IPS-NIHi7 (cell line): ENCODE measurements around the gene OAS2.

Experiments
- DNase-seq: peaks from one replicate; pipeline ENCODE4 v3.0.0; 2012; ENCODE audit warnings: mixed read lengths; ENCODE audit errors: extremely low spot score

The OAS2 gene

DNA sequence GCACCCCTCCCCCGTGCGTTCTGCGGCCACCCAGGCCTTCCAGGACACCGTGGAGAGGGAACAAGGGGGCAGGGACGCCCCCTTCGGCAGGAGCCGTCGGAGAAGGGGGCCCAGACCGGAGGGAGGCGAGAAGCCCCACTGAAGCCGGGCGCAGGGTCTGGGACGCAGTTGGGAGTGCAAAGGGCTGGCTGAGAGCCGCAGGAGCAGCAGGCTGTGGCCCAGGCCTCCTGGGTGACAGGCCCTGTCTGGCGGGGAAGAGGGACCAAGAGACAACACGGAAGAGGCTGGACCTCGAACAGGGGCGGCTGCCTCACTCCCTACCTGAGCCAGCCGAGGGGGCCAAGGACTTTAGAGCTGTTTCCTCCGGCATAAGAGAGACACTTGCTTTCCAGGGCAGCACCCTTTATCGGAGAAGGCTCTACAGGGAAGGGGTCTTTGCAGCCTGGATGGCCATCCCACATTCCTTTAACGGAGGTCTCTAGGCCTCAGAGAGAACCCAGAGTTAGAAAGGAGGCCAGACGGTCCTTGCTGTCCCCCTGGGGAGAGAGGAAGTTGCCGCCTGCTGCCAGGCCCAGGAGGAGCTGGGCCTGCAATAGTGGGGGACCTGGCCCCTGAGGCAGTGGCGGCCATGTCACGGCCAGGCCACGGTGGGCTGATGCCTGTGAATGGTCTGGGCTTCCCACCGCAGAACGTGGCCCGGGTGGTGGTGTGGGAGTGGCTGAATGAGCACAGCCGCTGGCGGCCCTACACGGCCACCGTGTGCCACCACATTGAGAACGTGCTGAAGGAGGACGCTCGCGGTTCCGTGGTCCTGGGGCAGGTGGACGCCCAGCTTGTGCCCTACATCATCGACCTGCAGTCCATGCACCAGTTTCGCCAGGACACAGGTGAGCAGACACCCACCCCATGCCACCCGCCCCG is 79.5 kb downstream of the OAS2 start:
- no peak for DNase-seq

DNA sequence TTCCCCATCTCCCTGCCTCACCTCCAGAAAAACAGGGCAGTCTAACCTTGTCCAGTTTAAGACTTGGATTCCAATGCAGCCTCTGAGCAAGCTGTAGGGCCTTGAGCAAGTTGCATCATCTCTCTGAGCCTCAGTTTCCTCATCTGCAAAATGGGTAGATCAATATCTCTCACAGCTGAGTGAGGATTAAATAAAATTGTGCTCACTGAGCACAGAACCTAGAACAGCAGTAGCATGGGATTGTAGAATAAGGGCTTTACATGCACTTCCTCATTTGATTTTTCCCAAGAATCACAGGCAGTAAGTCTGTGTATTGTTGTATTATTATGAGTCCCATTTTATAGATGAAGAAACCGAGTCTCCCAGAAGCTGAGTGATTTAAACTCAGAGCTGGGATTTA is 80.2 kb downstream of the OAS2 start:
- no peak for DNase-seq

DNA sequence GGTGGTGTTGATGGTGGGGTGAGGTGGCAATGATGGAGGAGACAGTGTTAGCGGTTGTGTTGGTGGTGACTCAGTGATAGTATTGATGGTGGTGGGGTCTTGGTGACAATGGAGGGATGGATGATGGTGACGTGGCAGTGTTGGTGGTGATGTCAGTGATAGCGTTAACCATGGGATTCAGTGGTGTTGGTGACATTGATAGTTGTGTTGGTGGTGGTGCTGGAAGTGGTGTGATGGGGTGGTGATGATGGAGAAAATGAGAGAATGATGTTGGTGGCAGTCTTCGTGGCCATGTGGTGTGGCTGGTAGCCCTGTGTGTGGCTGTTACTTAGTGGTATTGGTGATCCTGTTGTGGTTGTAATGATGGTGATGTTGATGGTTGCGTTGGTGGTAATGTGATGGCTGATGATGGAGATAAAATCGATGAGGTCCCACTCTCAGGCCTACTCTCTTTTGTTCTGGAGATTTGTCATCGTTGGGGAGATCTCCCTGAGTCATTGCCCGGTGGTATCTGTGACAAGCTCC is 80.8 kb downstream of the OAS2 start:
- no peak for DNase-seq

DNA sequence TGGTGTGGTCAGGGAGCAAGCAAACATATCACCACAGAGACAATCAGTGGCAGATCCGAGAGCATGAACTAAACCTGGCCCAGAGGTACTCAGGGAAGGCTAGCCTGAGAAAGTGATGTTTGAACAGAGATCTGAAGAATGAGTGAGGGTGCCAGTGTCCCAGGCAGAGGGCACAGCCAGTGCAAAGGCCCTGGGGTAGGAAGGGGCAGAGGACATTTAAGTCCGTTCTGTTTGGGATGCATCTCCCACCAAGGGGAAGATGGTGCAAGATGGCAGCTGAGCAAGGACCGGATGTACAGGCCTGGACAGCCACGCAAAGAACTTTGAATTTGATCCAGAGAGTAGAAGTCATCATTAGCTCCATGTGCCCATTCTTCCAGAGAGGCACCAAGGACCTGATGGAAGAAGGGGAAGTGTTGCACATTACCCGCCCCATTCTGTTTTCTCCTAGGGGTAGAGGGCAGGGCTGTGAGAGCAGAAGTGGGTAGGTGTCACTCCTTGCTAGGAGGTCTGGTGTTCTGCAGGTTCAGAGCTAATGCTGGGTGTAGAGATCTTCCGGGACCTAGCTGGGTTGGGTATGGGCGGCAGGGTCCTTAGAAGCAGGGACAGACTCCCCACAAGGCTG is 82.1 kb downstream of the OAS2 start:
- DNase-seq: no peak

DNA sequence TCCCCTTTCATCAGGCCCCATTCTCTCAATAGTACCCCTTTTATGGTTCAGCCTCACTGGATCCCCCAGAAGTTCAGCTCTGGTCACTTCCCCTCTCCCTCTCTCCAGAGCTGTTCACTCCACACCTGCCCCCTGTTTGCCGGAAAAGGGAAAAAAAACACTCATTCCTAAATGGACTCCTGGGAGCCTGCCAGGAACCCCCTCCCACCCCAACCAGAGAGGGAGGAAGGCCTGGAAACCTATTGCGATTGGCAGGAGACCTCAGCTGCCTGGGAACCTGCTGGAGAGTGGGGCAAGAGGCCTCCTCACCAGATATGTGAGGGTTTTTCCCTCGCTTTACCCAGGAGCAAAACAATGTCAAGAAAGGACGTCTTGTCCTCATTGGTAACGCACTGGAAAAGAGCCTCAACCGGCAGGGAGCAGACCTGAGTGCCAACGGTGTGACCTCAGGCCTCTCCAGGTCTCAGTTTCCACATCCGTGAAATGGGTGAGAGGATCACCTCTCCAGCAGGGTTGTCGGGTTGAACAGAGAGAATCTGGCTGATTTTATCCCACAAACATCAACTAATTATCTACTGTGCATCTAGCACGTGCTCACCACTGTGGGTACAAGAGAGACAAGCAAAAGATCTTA is 82.9 kb downstream of the OAS2 start:
- DNase-seq: no peak
